Pancreas (tissue), 10 donors: Measurements from ENCODE around the gene SPDYE6. TPM values are rescaled to one million over a fixed set of nuclear protein-coding genes. Genes with fewer than 3 reads are reported as not detected.

ENCODE experiments used
- ATAC-seq, 4 donors: fragments of 200-7000 bp; cut with Tn5 transposase; one replicate each; pipeline versions ENCODE4 v1.8.0 to v1.9.1; 2020; ENCODE audit warnings: mild to moderate bottlenecking in 4 of 4, moderate library complexity in 4 of 4
- DNase-seq, 6 donors: peaks; one replicate each; pipeline ENCODE4 v3.0.0-alpha.2; 2020
- FAIRE-seq: peaks from 2 replicates; lab custom pipeline; 2012; peaks lifted over from hg19 to GRCh38; lab: Jason Lieb, UNC
- H3K27ac ChIP-seq, 4 donors: fragments of 200-600 bp; sonication (generic); 1 replicate in 3 of 4; 2 replicates in 1 of 4; pipeline versions ENCODE4 v1.5.0 to v1.8.0; 2020
- H3K27me3 ChIP-seq, 4 donors: fragments of 200-600 bp; one replicate each; pipeline ENCODE4 v1.8.0; 2021
- H3K36me3 ChIP-seq, 3 donors: fragments of 200-600 bp; sonication (generic) in 1 of 3; one replicate each; pipeline versions ENCODE4 v1.5.0 to v1.8.0; 2020 to 2021
- H3K4me1 ChIP-seq, 3 donors: fragments of 200-600 bp; one replicate each; pipeline ENCODE4 v1.8.0; 2021
- H3K4me3 ChIP-seq, 4 donors: fragments of 200-600 bp; sonication (generic) in 2 of 4; one replicate each; pipeline versions ENCODE4 v1.5.0 to v1.8.0; 2020 to 2021
- H3K9me3 ChIP-seq, 4 donors: fragments of 200-600 bp; one replicate each; pipeline ENCODE4 v1.8.0; 2021
- CTCF ChIP-seq, 4 donors: fragments of 200-600 bp; sonication (generic) in 3 of 4; IDR thresholded peaks; one replicate each; pipeline versions ENCODE4 v1.5.0 to v1.8.0; 2021; ENCODE audit warnings: antibody characterized with exemption in 4 of 4
- WGBS, 2 donors: extraction: QIAGEN DNeasy Blood & Tissue Kit; methylation state at CpG; one replicate each; pipeline ENCODE4 v1.1.7; 2013; 5-methylcytosine and 5-hydroxymethylcytosine counted together
- intact Hi-C, 3 donors: fragments of 100-400 bp; cut with DNase I; formaldehyde crosslinking; loops; one replicate each; pipeline versions ENCODE4 v1.11.1 to v1.14.2; 2022
- polyA plus RNA-seq, 2 donors: library from polyadenylated mRNA; stranded (reverse); fragments of 200-250 nt; gene quantifications; one replicate each; pipeline ENCODE4 v1.2.3, GENCODE V29; 2013
- total RNA-seq, 6 donors: library from RNA; stranded (reverse); fragmentation: NEBNext Ultra II Directional in 4 of 6; extraction: Animal tissue kit (Norgen Biotek cat#: 25700) in 4 of 6; gene quantifications; one replicate each; pipeline versions ENCODE4 v1.2.1 to v1.2.4, GENCODE V29; 2021 to 2023
- donor health status: healthy with polysubstance abuse.
- donor health status: DM: no; HTN: no; CAD: no; lungs with moderate emphysema.
- donor health status: DM: no; HTN: no; CAD: no.
- donor health status: control.
- donor health status: control.
- donor health status: Bipolar disorder and iron deficiency.
- donor health status: DM: yes; HTN: yes; CAD: no.
- donor health status: DM: no; HTN: no; CAD: no.
- donor health status: DM: no; HTN: no; CAD: no.
- donor health status: DM: yes; HTN: yes; CAD: no.

Gene SPDYE6
- total and polyA plus RNA-seq, 8 donors = not detected

- DNase-seq (no peak), ATAC-seq (no peak), FAIRE-seq (no peak)
- Histone ChIP-seq H3K36me3 (no peaks in the 10 kb centered on the region), H3K27me3 (no peaks in the 10 kb centered on the region), H3K9me3 (no peaks in the 10 kb centered on the region), H3K4me1 (no peaks in the 10 kb centered on the region), H3K27ac (no peak overlapping the region), H3K4me3 (no peak overlapping the region)
- no peak for TF ChIP-seq CTCF (IDR thresholded peaks at IDR 0.05)
- 90 to 91% methylated on average over 2 of the region's 2 CpGs for WGBS, 2 donors
- intact Hi-C loops = no loop called here
Observed at GRCh38 chr7:102312317-102312716, 43.9 kb downstream of the SPDYE6 start.

GRCh38 chr7:102310414-102310815, 45.8 kb downstream of the SPDYE6 start:
- Histone ChIP-seq H3K4me3 (no peak overlapping the region), H3K4me1 (no peaks in the 10 kb centered on the region), H3K36me3 (no peaks in the 10 kb centered on the region), H3K27me3 (no peaks in the 10 kb centered on the region), H3K9me3 (no peaks in the 10 kb centered on the region), H3K27ac (no peak overlapping the region)
- no peak for TF ChIP-seq CTCF (IDR thresholded peaks at IDR 0.05)
- 89 to 91% methylated on average over 9 of the region's 9 CpGs for WGBS, 2 donors
- no peak for DNase-seq
- no peak for ATAC-seq
- FAIRE-seq = no peak
- intact Hi-C loops = no loop called here

- Histone ChIP-seq H3K4me3 (no peak overlapping the region), H3K4me1 (no peaks in the 10 kb centered on the region), H3K27ac (no peak overlapping the region), H3K36me3 (no peaks in the 10 kb centered on the region), H3K9me3 (no peaks in the 10 kb centered on the region), H3K27me3 (no peaks in the 10 kb centered on the region)
- FAIRE-seq (no peak), ATAC-seq (peak in 3 of 4 donors; percentile 63 to 84 (median 64)), DNase-seq (peak in 2 of 6 donors; percentile 49 to 60)
- no peak for TF ChIP-seq CTCF (IDR thresholded peaks at IDR 0.05)
- intact Hi-C loops = no loop called here
- 58 to 60% methylated on average over 17 of the region's 17 CpGs for WGBS, 2 donors
Observed at GRCh38 chr7:102306916-102307677, 49.1 kb downstream of the SPDYE6 start.

GRCh38 chr7:102305414-102306268, 50.6 kb downstream of the SPDYE6 start:
- 86 to 90% methylated on average over 17 of the region's 17 CpGs for WGBS, 2 donors
- ATAC-seq = no peak
- no peak for TF ChIP-seq CTCF (IDR thresholded peaks at IDR 0.05)
- no peak for FAIRE-seq
- intact Hi-C loops = no loop called here
- no peak for DNase-seq
- no peaks in the 10 kb centered on the region for H3K27me3 ChIP-seq
- no peaks in the 10 kb centered on the region for H3K9me3 ChIP-seq
- no peak overlapping the region for H3K27ac ChIP-seq
- no peak overlapping the region for H3K4me3 ChIP-seq
- H3K36me3 ChIP-seq = no peaks in the 10 kb centered on the region
- H3K4me1 ChIP-seq = no peaks in the 10 kb centered on the region
